ENCODE measurements around the gene SMIM12. TPM values are rescaled to one million over a fixed set of nuclear protein-coding genes. Genes with fewer than 3 reads are reported as not detected.
A peak's percentile ranks its signal among the peaks of the same experiment; 100 is the strongest.

Gene SMIM12
- total RNA-seq, 2 experiments from 2014 or later, result 46.5 to 46.7 TPM

DNA sequence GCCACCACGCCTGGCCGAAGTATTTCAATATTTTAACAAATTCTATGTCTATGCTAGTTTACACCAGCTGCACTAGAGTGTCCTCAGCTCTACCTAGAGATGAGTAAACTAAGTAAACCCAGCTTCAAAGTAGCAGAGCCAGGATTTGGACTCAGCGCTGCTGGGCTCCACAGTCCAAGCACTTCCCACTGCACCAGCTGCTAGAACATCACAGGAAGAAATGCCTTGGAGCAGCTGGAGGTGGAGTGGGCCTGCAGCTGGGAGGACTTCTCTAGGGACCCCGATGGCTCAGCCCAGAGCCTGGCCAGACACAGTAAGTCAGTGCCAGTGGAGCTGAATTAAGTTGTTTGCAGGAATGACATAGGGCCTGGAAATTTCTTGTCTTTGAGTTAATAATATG, 10.2 kb upstream of the SMIM12 start:
- intact Hi-C loops (cut with micrococcal nuclease), result loop anchor here (10.0 kb wide), 2 partner anchors 115 to 685 kb away; partner anchors contain the start of genes KIAA0319L, NCDN and TMEM35B
- Mint-ChIP-seq H3K27me3 (peaks cover 15% of the 10 kb centered on the region), H3K9me3 (no peaks in the 10 kb centered on the region), H3K27ac (no peak overlapping the region), H3K36me3 (no peaks in the 10 kb centered on the region), H3K4me1 (ENCODE audit: low read depth) (peaks cover 6% of the 10 kb centered on the region), H3K4me3 (no peak overlapping the region)
- DNase-seq, result no peak
- ChIA-PET POLR2A (no interaction called here), CTCF (interaction anchor here (4.1 to 6.8 kb wide), 2 partner anchors 11 to 16 kb away, joined by 15 to 82 read pairs; partner anchors contain the start of gene SMIM12)

DNA sequence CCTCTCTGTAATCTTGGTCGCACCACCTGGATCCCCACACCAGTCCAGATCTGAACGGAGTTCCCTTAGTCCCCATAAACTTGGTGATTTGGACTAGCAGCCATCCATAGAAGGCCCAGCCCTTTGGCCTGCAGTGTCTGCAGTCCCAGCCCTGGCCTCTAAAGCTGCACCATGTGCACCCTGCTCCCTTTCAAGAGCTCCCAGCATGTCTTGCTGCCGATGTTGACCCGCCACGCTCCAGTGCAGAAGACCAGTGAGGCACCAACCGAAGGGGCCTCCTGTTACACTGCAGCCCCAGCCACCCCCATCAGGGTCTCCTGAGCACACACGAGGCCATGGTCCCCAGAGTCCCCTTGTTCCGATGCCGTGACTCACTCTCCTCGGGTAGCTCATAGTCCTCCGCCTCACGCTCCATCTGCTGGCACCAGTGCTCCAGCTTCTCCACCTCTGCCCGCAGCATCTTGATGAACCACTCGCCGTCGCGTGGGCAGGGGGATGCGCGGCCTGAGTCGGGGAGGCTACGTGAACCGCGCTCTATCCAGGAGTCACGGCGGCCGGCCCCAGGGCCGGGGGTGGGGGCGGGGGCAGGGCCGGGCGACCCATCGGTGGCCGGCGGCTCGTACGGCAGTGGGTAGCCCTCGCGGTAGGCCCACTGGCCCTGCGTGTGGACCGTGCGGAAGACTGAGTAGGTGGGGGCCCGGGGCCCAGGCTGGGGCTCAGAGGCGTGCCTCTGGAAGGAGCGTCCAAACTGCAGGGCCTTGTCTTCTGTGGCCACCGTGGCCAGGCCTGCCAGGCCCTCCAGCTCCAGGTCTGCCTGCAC, 8.9 kb upstream of the SMIM12 start:
- intact Hi-C loops (cut with micrococcal nuclease), result loop anchor here (10.0 kb wide), 2 partner anchors 116 to 686 kb away; partner anchors contain the start of genes KIAA0319L, NCDN and TMEM35B
- H3K4me1 Mint-ChIP-seq (ENCODE audit: low read depth), result peaks cover 18% of the 10 kb centered on the region
- no peaks in the 10 kb centered on the region for H3K36me3 Mint-ChIP-seq
- ChIA-PET POLR2A (no interaction called here), CTCF (interaction anchor here (4.1 to 6.8 kb wide), 2 partner anchors 9 to 15 kb away, joined by 15 to 82 read pairs; partner anchors contain the start of gene SMIM12)
- no peak for DNase-seq
- no peaks in the 10 kb centered on the region for H3K9me3 Mint-ChIP-seq
- no peak overlapping the region for H3K4me3 Mint-ChIP-seq
- H3K27me3 Mint-ChIP-seq, result peaks cover 14% of the 10 kb centered on the region
- H3K27ac Mint-ChIP-seq, result no peak overlapping the region

- CTCF ChIA-PET, result interaction anchor here (1.2 to 6.8 kb wide), 7 partner anchors 7 to 117 kb away, joined by 4 to 82 read pairs (median 17); partner anchors contain the start of genes SMIM12 and TMEM35B
- no peak for DNase-seq
- intact Hi-C loops (cut with micrococcal nuclease), result loop anchor here (10.0 kb wide), 2 partner anchors 117 to 687 kb away; partner anchors contain the start of genes KIAA0319L, NCDN and TMEM35B
- no peak overlapping the region for H3K27ac Mint-ChIP-seq
- H3K4me1 Mint-ChIP-seq (ENCODE audit: low read depth), result peaks cover 21% of the 10 kb centered on the region
- H3K9me3 Mint-ChIP-seq, result no peaks in the 10 kb centered on the region
- POLR2A ChIA-PET, result no interaction called here
- H3K36me3 Mint-ChIP-seq, result no peaks in the 10 kb centered on the region
- peaks cover 7% of the 10 kb centered on the region for H3K27me3 Mint-ChIP-seq
- no peak overlapping the region for H3K4me3 Mint-ChIP-seq
These were observed 7.9 kb upstream of the SMIM12 start for GRCh38 chr1:34867415-34867814.

GRCh38 chr1:34866762-34867109, 7.2 kb upstream of the SMIM12 start:
- H3K36me3 Mint-ChIP-seq, result no peaks in the 10 kb centered on the region
- CTCF ChIA-PET, result interaction anchor here (0.7 to 6.8 kb wide), 19 partner anchors 8 to 209 kb away, joined by 3 to 82 read pairs (median 4); partner anchors contain the start of genes SMIM12 and TMEM35B
- intact Hi-C loops (cut with micrococcal nuclease), result loop anchor here (1.0 to 10.0 kb wide), 3 partner anchors 80 to 688 kb away; partner anchors contain the start of genes KIAA0319L, NCDN and TMEM35B
- POLR2A ChIA-PET, result interaction anchor here (0.6 to 1.1 kb wide), 4 partner anchors 62 to 326 kb away, joined by 3 read pairs; partner anchors contain the start of genes SFPQ and TMEM35B
- H3K4me1 Mint-ChIP-seq (ENCODE audit: low read depth), result peaks cover 21% of the 10 kb centered on the region
- DNase-seq, result no peak
- H3K4me3 Mint-ChIP-seq, result peak overlapping the region; percentile 74
- peaks cover 3% of the 10 kb centered on the region for H3K27me3 Mint-ChIP-seq
- no peaks in the 10 kb centered on the region for H3K9me3 Mint-ChIP-seq
- H3K27ac Mint-ChIP-seq, result no peak overlapping the region

DNA sequence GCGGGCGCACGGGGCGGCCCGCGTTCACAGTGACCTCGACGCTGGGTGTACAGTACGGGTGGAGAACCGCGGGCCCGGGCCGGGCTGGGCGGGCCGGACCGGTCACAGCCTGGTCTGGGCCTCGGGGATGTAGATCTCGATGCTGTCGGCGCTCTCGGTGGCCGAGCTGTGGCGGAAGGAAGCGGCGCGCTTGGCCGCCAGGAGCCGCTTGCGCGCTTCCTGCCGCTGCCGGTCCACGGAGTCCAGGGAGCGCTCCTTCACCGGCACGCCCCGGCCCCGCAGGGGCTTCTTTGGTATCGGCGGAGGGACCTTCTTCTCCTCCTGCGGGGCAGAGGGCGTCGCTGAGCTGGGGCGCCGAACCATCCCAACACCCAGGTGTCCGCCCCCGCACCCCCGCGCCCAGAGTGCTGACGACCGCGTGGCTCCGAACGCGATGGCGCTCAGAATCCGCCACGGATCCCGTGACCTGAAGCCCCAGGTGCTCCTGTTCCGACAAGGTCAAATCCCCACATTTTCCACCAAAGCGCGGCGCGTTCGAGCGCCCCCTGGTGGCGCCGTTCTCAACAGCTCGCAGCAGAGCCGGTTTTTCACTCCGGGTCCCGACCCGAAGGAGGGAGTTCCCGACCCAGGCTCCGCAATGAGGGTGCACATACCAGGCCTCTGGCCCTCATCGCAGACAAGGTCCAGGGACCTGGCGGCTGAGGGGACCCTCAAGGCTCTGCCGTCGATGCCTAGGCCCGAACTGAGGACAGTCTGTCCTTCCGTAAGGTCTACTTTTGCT, 6.6 kb upstream of the SMIM12 start:
- Mint-ChIP-seq H3K4me1 (ENCODE audit: low read depth) (peaks cover 17% of the 10 kb centered on the region), H3K4me3 (peak overlapping the region; percentile 74), H3K36me3 (no peaks in the 10 kb centered on the region), H3K9me3 (no peaks in the 10 kb centered on the region), H3K27ac (peak overlapping the region; percentile 81), H3K27me3 (no peaks in the 10 kb centered on the region)
- POLR2A ChIA-PET, result interaction anchor here (0.6 to 1.1 kb wide), 5 partner anchors 19 to 327 kb away, joined by 3 read pairs; partner anchors contain the start of genes SFPQ and TMEM35B
- peak; percentile 96 for DNase-seq
- CTCF ChIA-PET, result interaction anchor here (0.7 to 6.8 kb wide), 20 partner anchors 7 to 210 kb away, joined by 3 to 82 read pairs (median 4); partner anchors contain the start of genes SMIM12 and TMEM35B
- intact Hi-C loops (cut with micrococcal nuclease), result loop anchor here (1.0 to 10.0 kb wide), 3 partner anchors 80 to 689 kb away; partner anchors contain the start of genes KIAA0319L, NCDN and TMEM35B

GRCh38 chr1:34865573-34865972, 6.0 kb upstream of the SMIM12 start:
- no peaks in the 10 kb centered on the region for H3K27me3 Mint-ChIP-seq
- peaks cover 17% of the 10 kb centered on the region for H3K4me1 Mint-ChIP-seq (ENCODE audit: low read depth)
- DNase-seq, result no peak
- no peaks in the 10 kb centered on the region for H3K9me3 Mint-ChIP-seq
- no peaks in the 10 kb centered on the region for H3K36me3 Mint-ChIP-seq
- no peak overlapping the region for H3K27ac Mint-ChIP-seq
- ChIA-PET POLR2A (interaction anchor here (0.9 kb wide), 1 partner anchor 20 kb away, joined by 3 read pairs; no protein-coding TSS in a partner anchor), CTCF (interaction anchor here (1.0 to 6.8 kb wide), 8 partner anchors 7 to 119 kb away, joined by 3 to 82 read pairs (median 16); partner anchors contain the start of genes SMIM12 and TMEM35B)
- H3K4me3 Mint-ChIP-seq, result peak overlapping the region; percentile 55
- intact Hi-C loops (cut with micrococcal nuclease), result loop anchor here (10.0 kb wide), 2 partner anchors 119 to 689 kb away; partner anchors contain the start of genes KIAA0319L, NCDN and TMEM35B

DNA sequence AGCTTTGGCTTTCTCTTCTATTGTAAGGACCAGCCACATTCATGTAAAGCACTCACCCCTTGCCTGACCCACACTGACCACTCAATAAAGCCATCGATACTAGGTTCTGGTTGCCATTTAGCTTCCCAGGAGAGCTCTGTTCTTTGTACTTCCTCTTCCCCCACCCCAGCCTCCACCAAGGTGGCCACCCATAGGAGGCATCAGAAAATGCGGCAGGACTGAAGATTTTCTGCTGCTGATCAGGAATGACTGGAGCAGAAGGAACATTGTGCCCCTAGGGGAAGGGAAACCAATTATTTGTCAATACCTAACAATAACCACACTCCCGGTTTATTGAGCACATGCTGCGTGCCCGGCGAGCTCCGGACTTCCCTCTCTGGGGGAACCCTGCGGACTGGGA, 5.2 kb upstream of the SMIM12 start:
- H3K27ac Mint-ChIP-seq, result peak overlapping the region; percentile 50
- no peaks in the 10 kb centered on the region for H3K27me3 Mint-ChIP-seq
- DNase-seq, result no peak
- CTCF ChIA-PET, result interaction anchor here (1.0 to 6.8 kb wide), 3 partner anchors 11 to 120 kb away, joined by 6 to 82 read pairs (median 24); partner anchors contain the start of gene TMEM35B
- peaks cover 24% of the 10 kb centered on the region for H3K4me1 Mint-ChIP-seq (ENCODE audit: low read depth)
- no peaks in the 10 kb centered on the region for H3K36me3 Mint-ChIP-seq
- peak overlapping the region; percentile 52 for H3K4me3 Mint-ChIP-seq
- intact Hi-C loops (cut with micrococcal nuclease), result loop anchor here (5.0 to 10.0 kb wide), 3 partner anchors 120 to 690 kb away; partner anchors contain the start of genes KIAA0319L, NCDN, TMEM35B and ZMYM6
- POLR2A ChIA-PET, result no interaction called here
- no peaks in the 10 kb centered on the region for H3K9me3 Mint-ChIP-seq

GRCh38 chr1:34863501-34863900, 4.0 kb upstream of the SMIM12 start:
- Mint-ChIP-seq H3K27me3 (no peaks in the 10 kb centered on the region), H3K4me3 (no peak overlapping the region), H3K4me1 (ENCODE audit: low read depth) (peaks cover 31% of the 10 kb centered on the region), H3K27ac (peak overlapping the region; percentile 72), H3K36me3 (peaks cover 6% of the 10 kb centered on the region), H3K9me3 (no peaks in the 10 kb centered on the region)
- ChIA-PET POLR2A (no interaction called here), CTCF (interaction anchor here (6.8 kb wide), 1 partner anchor 10 kb away, joined by 82 read pairs; no protein-coding TSS in a partner anchor)
- intact Hi-C loops (cut with micrococcal nuclease), result loop anchor here (5.0 to 10.0 kb wide), 3 partner anchors 121 to 691 kb away; partner anchors contain the start of genes KIAA0319L, NCDN, TMEM35B and ZMYM6
- no peak for DNase-seq

DNA sequence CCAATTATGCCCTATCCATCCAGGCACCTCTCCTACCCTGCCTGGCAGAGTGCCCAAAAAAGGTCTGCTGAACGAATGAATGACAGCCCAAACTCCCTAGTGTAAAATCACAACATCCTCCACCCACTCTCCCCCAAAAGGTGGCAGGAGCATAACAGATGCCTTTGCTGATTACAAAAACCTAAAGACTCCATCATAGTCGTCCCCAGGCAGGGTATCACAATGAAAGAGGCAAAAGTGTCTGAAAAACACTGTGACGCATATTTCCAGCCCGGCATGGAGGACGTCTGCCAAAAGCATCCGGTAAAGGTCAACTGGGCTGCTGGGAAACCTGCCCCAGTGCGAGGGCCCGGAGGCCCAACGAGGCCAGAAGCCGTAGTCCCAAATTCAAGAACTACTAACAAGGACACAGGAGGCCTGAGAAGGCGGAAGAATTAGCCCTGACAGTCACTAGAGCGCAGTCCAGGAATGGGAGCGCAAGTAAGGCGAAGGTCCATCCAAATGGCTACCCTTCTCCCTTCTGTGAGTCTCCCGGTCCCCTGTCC, 576 bp downstream of the SMIM12 start:
- H3K9me3 Mint-ChIP-seq, result no peaks in the 10 kb centered on the region
- peak overlapping the region; percentile 98 for H3K27ac Mint-ChIP-seq
- peak; percentile 65 for DNase-seq
- H3K36me3 Mint-ChIP-seq, result peaks cover 17% of the 10 kb centered on the region
- no peaks in the 10 kb centered on the region for H3K27me3 Mint-ChIP-seq
- ChIA-PET POLR2A (interaction anchor here (0.6 to 1.6 kb wide), 3 partner anchors 13 to 172 kb away, joined by 4 to 5 read pairs (median 4); partner anchors contain the start of gene ZMYM6), CTCF (interaction anchor here (0.6 to 2.9 kb wide), 10 partner anchors 8 to 388 kb away, joined by 3 to 15 read pairs (median 4); partner anchors contain the start of gene TMEM35B)
- intact Hi-C loops (cut with micrococcal nuclease), result loop anchor here (2.0 to 10.0 kb wide), 4 partner anchors 220 to 916 kb away; partner anchors contain the start of genes SFPQ and ZMYM1
- H3K4me3 Mint-ChIP-seq, result peak overlapping the region; percentile 98
- peaks cover 35% of the 10 kb centered on the region for H3K4me1 Mint-ChIP-seq (ENCODE audit: low read depth)

GRCh38 chr1:34856697-34857096, 2.9 kb downstream of the SMIM12 start:
- ChIA-PET CTCF (no interaction called here), POLR2A (no interaction called here)
- H3K4me3 Mint-ChIP-seq, result no peak overlapping the region
- intact Hi-C loops (cut with micrococcal nuclease), result loop anchor here (10.0 kb wide), 2 partner anchors 428 to 918 kb away; no protein-coding TSS in a partner anchor
- DNase-seq, result no peak
- no peak overlapping the region for H3K27ac Mint-ChIP-seq
- no peaks in the 10 kb centered on the region for H3K27me3 Mint-ChIP-seq
- peaks cover 33% of the 10 kb centered on the region for H3K4me1 Mint-ChIP-seq (ENCODE audit: low read depth)
- H3K9me3 Mint-ChIP-seq, result no peaks in the 10 kb centered on the region
- H3K36me3 Mint-ChIP-seq, result peaks cover 28% of the 10 kb centered on the region
